Measurements from ENCODE around the gene TRPC4AP. TPM values are rescaled to one million over a fixed set of nuclear protein-coding genes. Genes with fewer than 3 reads are reported as not detected.

TRPC4AP gene
- polyA plus RNA-seq, 2 donors: 25.7 to 26.9 TPM

DNA sequence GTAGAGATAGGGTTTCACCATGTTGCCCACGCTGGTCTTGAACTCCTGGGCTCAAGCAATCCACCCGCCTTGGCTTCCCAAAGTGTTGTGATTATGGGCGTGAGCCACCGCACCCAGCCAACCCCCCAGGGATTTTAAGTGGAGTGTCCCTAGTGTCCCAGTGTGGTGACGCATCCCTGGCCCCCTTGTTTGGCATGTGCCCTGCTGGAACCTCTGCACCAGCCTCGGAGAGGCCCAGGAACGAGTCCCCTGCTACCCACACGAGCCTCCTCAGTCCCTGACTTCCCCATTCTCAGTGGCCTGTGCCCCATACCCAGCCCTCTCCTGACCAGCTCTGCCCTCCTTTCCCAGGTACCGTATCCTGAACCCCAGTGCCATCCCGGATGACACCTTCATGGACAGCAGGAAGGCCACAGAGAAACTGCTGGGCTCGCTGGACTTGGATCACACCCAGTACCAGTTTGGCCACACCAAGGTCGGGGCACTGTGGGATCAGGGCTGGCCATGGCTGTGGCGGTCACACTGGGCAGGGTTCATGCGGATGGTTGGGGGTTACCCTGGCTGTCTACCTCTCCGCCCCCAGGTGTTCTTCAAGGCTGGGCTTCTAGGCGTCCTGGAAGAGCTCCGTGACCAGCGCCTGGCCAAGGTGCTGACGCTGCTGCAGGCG lies 99.7 kb downstream of the TRPC4AP start:
- no peak overlapping the region for H3K4me3 ChIP-seq (ENCODE audit: low read depth in 1 of 2, low read length in 2 of 2)
- no peaks in the 10 kb centered on the region for H3K9me3 ChIP-seq (ENCODE audit: control insufficient read depth in 2 of 2, insufficient read depth in 1 of 2, low read depth in 1 of 2, low read length in 1 of 2)
- no peaks in the 10 kb centered on the region for H3K27me3 ChIP-seq (ENCODE audit: control insufficient read depth in 1 of 2, insufficient read depth in 2 of 2, low read length in 2 of 2)
- peaks cover 2 to 4% of the 10 kb centered on the region in 2 donors for H3K4me1 ChIP-seq (ENCODE audit: control insufficient read depth in 2 of 2, insufficient read depth in 2 of 2, low read length in 1 of 2)
- peaks cover 0 to 41% of the 10 kb centered on the region in 2 donors for H3K36me3 ChIP-seq (ENCODE audit: control insufficient read depth in 2 of 2, insufficient read depth in 2 of 2, low read length in 1 of 2)
- H3K27ac ChIP-seq (ENCODE audit: low read depth in 2 of 2, low read length in 1 of 2): no peak overlapping the region
- WGBS, 2 donors: 94 to 96% methylated on average over 20 of the region's 20 CpGs

DNA sequence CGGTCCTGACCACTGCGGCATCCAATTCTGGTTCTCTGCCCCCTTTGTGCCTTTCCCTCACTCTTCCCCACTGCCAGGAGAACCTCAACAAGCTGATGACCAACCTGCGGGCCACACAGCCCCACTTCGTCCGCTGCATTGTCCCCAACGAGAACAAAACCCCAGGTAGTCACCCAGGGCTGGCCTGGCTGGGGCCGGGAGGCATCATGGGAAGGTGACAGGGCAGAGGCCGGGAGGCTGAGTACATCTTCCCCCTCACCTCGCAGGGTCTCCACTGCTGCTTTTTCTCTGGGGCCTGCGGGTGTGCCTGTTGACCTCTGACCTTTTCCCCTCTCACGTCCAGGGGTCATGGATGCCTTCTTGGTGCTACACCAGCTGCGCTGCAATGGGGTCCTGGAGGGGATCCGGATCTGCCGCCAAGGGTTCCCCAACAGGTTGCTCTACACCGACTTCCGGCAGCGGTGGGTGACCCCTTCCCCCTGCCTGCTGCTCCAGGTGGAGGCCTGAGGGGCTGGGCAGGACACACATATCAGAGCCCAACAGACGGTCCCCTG lies 101.9 kb downstream of the TRPC4AP start:
- 81 to 86% methylated on average over 18 of the region's 18 CpGs for WGBS, 2 donors

DNA sequence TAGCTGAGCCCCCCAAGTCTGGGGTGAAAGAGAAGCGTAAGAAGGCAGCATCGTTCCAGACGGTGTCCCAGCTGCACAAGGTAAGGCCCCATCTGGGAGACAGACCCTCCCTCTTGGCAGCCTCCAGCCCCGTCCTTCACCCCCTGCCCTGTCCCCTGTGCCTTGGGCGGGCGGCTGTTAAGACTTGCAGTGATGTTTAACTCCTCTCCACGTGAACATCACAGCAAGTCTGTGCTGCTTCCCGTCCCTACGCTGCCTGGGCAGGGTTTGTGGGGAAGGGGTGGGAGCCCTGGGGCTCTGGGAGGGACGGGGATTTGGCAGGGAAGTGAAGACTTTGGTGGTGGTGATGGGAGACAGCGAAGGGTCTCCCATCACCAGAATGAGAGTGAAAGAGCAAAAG lies 102.4 kb downstream of the TRPC4AP start:
- no peak overlapping the region for H3K4me3 ChIP-seq (ENCODE audit: low read depth in 1 of 2, low read length in 2 of 2)
- WGBS, 2 donors: 64 to 72% methylated on average over 11 of the region's 11 CpGs
- H3K36me3 ChIP-seq (ENCODE audit: control insufficient read depth in 2 of 2, insufficient read depth in 2 of 2, low read length in 1 of 2): peaks cover 0 to 18% of the 10 kb centered on the region in 2 donors
- no peaks in the 10 kb centered on the region for H3K27me3 ChIP-seq (ENCODE audit: control insufficient read depth in 1 of 2, insufficient read depth in 2 of 2, low read length in 2 of 2)
- no peaks in the 10 kb centered on the region for H3K9me3 ChIP-seq (ENCODE audit: control insufficient read depth in 2 of 2, insufficient read depth in 1 of 2, low read depth in 1 of 2, low read length in 1 of 2)
- no peak overlapping the region for H3K27ac ChIP-seq (ENCODE audit: low read depth in 2 of 2, low read length in 1 of 2)
- H3K4me1 ChIP-seq (ENCODE audit: control insufficient read depth in 2 of 2, insufficient read depth in 2 of 2, low read length in 1 of 2): peaks cover 0 to 10% of the 10 kb centered on the region in 2 donors

More for the DNA sequence above, 101.9 kb downstream of the TRPC4AP start:
- peaks cover 0 to 6% of the 10 kb centered on the region in 2 donors for H3K4me1 ChIP-seq (ENCODE audit: control insufficient read depth in 2 of 2, insufficient read depth in 2 of 2, low read length in 1 of 2)
- no peaks in the 10 kb centered on the region for H3K9me3 ChIP-seq (ENCODE audit: control insufficient read depth in 2 of 2, insufficient read depth in 1 of 2, low read depth in 1 of 2, low read length in 1 of 2)
- no peak overlapping the region for H3K27ac ChIP-seq (ENCODE audit: low read depth in 2 of 2, low read length in 1 of 2)
- H3K27me3 ChIP-seq (ENCODE audit: control insufficient read depth in 1 of 2, insufficient read depth in 2 of 2, low read length in 2 of 2): no peaks in the 10 kb centered on the region
- peaks cover 0 to 23% of the 10 kb centered on the region in 2 donors for H3K36me3 ChIP-seq (ENCODE audit: control insufficient read depth in 2 of 2, insufficient read depth in 2 of 2, low read length in 1 of 2)
- H3K4me3 ChIP-seq (ENCODE audit: low read depth in 1 of 2, low read length in 2 of 2): no peak overlapping the region

DNA sequence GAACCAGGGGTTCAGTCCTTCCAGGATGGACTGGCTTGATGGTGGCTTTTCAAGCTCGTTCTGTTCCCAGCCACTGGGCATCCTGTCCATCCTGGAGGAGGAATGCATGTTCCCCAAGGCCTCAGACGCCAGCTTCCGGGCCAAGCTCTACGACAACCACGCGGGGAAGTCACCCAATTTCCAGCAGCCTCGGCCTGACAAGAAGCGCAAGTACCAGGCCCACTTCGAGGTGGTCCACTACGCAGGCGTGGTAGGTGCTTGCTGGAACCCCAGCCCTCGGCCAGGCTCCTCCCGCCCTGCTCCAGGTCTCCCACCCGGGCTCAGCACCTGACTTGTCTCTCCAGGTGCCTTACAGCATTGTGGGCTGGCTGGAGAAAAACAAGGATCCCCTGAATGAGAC lies 102.9 kb downstream of the TRPC4AP start:
- no peak overlapping the region for H3K27ac ChIP-seq (ENCODE audit: low read depth in 2 of 2, low read length in 1 of 2)
- WGBS, 2 donors: 86 to 87% methylated on average over 14 of the region's 14 CpGs

DNA sequence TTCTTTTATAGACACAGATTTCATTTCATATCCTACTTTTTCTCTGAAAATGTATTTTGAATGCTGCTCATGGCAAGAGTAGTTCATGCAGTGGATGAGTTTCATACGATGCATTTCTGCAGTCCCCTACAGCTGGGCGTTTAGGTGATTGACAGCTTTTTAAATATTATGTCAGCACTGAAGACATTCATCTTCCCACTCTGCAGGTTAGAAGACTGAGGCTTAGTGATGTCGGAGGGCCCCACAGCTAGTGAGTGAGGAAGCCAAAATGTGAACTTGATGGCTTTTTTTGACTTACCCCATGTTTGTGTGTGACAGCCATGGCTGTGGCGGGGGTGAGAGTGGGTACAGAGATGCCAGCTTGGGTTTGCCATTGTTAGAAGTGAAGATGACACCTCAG lies 103.5 kb downstream of the TRPC4AP start:
- no peaks in the 10 kb centered on the region for H3K9me3 ChIP-seq (ENCODE audit: control insufficient read depth in 2 of 2, insufficient read depth in 1 of 2, low read depth in 1 of 2, low read length in 1 of 2)
- no peak overlapping the region for H3K4me3 ChIP-seq (ENCODE audit: low read depth in 1 of 2, low read length in 2 of 2)
- WGBS, 2 donors: 83 to 87% methylated on average over 4 of the region's 4 CpGs
- peaks cover 0 to 7% of the 10 kb centered on the region in 2 donors for H3K36me3 ChIP-seq (ENCODE audit: control insufficient read depth in 2 of 2, insufficient read depth in 2 of 2, low read length in 1 of 2)
- peaks cover 0 to 10% of the 10 kb centered on the region in 2 donors for H3K4me1 ChIP-seq (ENCODE audit: control insufficient read depth in 2 of 2, insufficient read depth in 2 of 2, low read length in 1 of 2)
- no peak overlapping the region for H3K27ac ChIP-seq (ENCODE audit: low read depth in 2 of 2, low read length in 1 of 2)
- no peaks in the 10 kb centered on the region for H3K27me3 ChIP-seq (ENCODE audit: control insufficient read depth in 1 of 2, insufficient read depth in 2 of 2, low read length in 2 of 2)

More for the DNA sequence above, 102.9 kb downstream of the TRPC4AP start:
- Histone ChIP-seq H3K9me3 (ENCODE audit: control insufficient read depth in 2 of 2, insufficient read depth in 1 of 2, low read depth in 1 of 2, low read length in 1 of 2) (no peaks in the 10 kb centered on the region), H3K36me3 (ENCODE audit: control insufficient read depth in 2 of 2, insufficient read depth in 2 of 2, low read length in 1 of 2) (peaks cover 0 to 12% of the 10 kb centered on the region in 2 donors), H3K27me3 (ENCODE audit: control insufficient read depth in 1 of 2, insufficient read depth in 2 of 2, low read length in 2 of 2) (no peaks in the 10 kb centered on the region), H3K4me3 (ENCODE audit: low read depth in 1 of 2, low read length in 2 of 2) (no peak overlapping the region), H3K4me1 (ENCODE audit: control insufficient read depth in 2 of 2, insufficient read depth in 2 of 2, low read length in 1 of 2) (peaks cover 0 to 10% of the 10 kb centered on the region in 2 donors)

DNA sequence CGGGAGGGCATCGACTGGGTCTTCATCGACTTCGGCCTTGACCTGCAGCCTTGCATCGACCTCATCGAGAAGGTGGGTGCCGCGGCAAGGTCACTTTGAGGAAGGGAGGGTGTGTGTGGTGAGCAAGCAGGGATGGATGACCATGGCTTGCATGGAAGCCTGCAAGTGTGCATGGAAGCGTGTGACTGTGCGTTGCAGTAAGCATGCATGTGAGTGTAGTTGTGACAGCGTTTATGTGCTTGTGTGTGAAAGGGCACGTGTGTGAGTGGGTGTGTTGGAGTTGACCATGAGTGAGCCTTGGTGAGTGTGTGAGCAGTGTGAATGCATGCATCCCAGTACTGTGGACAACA lies 104.4 kb downstream of the TRPC4AP start:
- peaks cover 0 to 13% of the 10 kb centered on the region in 2 donors for H3K4me1 ChIP-seq (ENCODE audit: control insufficient read depth in 2 of 2, insufficient read depth in 2 of 2, low read length in 1 of 2)
- H3K9me3 ChIP-seq (ENCODE audit: control insufficient read depth in 2 of 2, insufficient read depth in 1 of 2, low read depth in 1 of 2, low read length in 1 of 2): no peaks in the 10 kb centered on the region
- H3K27me3 ChIP-seq (ENCODE audit: control insufficient read depth in 1 of 2, insufficient read depth in 2 of 2, low read length in 2 of 2): peaks cover 0 to 4% of the 10 kb centered on the region in 2 donors
- 71 to 74% methylated on average over 12 of the region's 12 CpGs for WGBS, 2 donors
- H3K36me3 ChIP-seq (ENCODE audit: control insufficient read depth in 2 of 2, insufficient read depth in 2 of 2, low read length in 1 of 2): no peaks in the 10 kb centered on the region
- no peak overlapping the region for H3K4me3 ChIP-seq (ENCODE audit: low read depth in 1 of 2, low read length in 2 of 2)
- H3K27ac ChIP-seq (ENCODE audit: low read depth in 2 of 2, low read length in 1 of 2): no peak overlapping the region

DNA sequence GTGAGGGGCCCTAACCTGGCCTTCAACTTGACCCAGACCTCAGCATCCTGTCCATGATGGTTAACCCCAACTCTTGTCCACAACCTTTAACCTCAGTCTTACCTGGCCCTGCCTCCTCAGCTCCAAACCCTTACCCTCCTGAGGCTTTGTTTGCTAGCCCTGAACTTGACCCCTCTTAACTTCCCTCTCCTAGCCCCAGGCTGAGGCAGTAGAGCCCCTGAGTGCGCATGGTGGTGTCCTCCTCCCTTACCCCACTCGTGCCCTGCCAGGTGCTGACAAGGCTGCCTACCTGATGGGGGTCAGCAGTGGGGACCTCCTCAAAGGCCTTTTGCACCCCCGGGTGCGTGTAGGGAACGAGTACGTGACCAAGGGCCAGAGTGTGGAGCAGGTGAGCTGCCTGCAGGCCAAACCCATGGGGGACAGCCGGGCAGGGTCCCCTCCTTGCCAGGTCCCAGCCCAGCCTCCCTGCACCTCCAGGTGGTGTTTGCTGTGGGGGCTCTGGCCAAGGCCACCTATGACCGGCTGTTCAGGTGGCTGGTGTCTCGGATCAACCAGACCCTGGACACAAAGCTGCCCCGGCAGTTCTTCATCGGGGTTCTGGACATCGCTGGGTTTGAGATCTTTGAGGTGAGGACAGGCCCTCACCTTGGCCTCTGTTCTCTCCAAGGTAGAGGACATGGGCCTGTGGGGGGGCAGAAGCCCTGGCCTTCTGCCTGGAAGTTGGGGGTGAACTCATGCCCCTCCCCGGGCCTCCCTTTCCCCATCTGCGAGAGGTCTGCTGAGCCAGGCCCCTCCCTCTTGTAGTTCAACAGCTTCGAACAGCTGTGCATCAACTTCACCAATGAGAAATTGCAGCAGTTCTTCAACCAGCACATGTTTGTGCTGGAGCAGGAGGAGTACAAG lies 105.1 kb downstream of the TRPC4AP start:
- H3K9me3 ChIP-seq (ENCODE audit: control insufficient read depth in 2 of 2, insufficient read depth in 1 of 2, low read depth in 1 of 2, low read length in 1 of 2): no peaks in the 10 kb centered on the region
- no peak overlapping the region for H3K27ac ChIP-seq (ENCODE audit: low read depth in 2 of 2, low read length in 1 of 2)
- no peak overlapping the region for H3K4me3 ChIP-seq (ENCODE audit: low read depth in 1 of 2, low read length in 2 of 2)
- H3K27me3 ChIP-seq (ENCODE audit: control insufficient read depth in 1 of 2, insufficient read depth in 2 of 2, low read length in 2 of 2): peaks cover 0 to 4% of the 10 kb centered on the region in 2 donors
- H3K36me3 ChIP-seq (ENCODE audit: control insufficient read depth in 2 of 2, insufficient read depth in 2 of 2, low read length in 1 of 2): no peaks in the 10 kb centered on the region
- WGBS, 2 donors: 66 to 70% methylated on average over 15 of the region's 15 CpGs
- H3K4me1 ChIP-seq (ENCODE audit: control insufficient read depth in 2 of 2, insufficient read depth in 2 of 2, low read length in 1 of 2): peaks cover 0 to 13% of the 10 kb centered on the region in 2 donors

DNA sequence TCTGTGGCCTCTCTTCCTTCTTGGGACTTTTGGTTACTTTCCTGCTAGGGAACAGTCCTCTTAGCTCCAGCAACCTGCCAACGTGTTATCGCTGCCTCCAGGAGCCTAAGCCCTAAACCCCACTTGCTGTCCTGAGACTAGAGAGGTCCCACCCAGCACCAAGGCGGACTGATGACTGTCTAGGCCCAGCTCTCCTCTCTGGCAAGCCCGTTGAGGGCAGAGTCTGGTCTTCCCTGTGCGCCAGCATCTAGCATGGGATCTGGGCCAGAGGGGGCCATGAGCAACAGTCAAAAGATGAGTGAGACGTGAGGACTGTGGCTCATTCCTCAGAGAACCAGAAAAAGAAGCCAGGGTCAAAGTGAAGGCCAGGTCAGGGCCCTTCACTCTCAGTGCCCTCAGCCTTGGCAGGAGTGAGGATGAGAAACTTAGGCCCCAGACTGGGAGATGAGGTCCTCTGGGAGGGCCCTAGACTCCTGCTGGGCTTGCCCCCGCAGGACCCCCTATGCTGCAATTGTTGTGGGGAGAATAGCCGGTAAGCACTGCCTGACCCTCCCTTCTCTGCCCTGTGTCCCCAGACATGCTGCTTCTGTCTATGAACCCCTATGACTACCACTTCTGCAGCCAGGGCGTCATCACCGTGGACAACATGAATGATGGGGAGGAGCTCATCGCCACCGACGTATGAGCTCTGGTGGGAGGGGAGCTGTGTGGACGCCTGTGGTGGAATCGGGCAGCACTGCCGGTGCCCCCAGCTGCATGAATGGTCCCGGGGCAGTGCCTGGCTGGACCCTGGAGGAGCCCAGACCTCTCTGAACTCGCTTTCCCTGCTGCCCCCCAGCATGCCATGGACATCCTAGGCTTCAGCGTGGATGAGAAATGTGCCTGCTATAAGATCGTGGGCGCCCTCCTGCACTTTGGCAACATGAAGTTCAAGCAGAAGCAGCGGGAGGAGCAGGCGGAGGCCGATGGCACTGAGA lies 106.0 kb downstream of the TRPC4AP start:
- no peak overlapping the region for H3K27ac ChIP-seq (ENCODE audit: low read depth in 2 of 2, low read length in 1 of 2)
- 73% methylated on average over 24 of the region's 24 CpGs for WGBS, 2 donors

More for the DNA sequence above, 106.0 kb downstream of the TRPC4AP start:
- Histone ChIP-seq H3K4me3 (ENCODE audit: low read depth in 1 of 2, low read length in 2 of 2) (no peak overlapping the region), H3K36me3 (ENCODE audit: control insufficient read depth in 2 of 2, insufficient read depth in 2 of 2, low read length in 1 of 2) (no peaks in the 10 kb centered on the region), H3K27me3 (ENCODE audit: control insufficient read depth in 1 of 2, insufficient read depth in 2 of 2, low read length in 2 of 2) (peaks cover 0 to 4% of the 10 kb centered on the region in 2 donors), H3K4me1 (ENCODE audit: control insufficient read depth in 2 of 2, insufficient read depth in 2 of 2, low read length in 1 of 2) (peaks cover 0 to 13% of the 10 kb centered on the region in 2 donors), H3K9me3 (ENCODE audit: control insufficient read depth in 2 of 2, insufficient read depth in 1 of 2, low read depth in 1 of 2, low read length in 1 of 2) (no peaks in the 10 kb centered on the region)

Data from esophagus (tissue), 2 donors.